ENCODE measurements around the gene ACTBL2.
"Not testable (repeated sequence)": the region's sequence is repeated elsewhere in the genome, so short reads cannot be mapped to it uniquely, and the experiment has no call there.

Gene ACTBL2

GRCh38 chr5:57494104-57495098 is 11.8 kb upstream of the ACTBL2 start:
- DNase-seq (ENCODE audit: low spot score), result no peak

DNA sequence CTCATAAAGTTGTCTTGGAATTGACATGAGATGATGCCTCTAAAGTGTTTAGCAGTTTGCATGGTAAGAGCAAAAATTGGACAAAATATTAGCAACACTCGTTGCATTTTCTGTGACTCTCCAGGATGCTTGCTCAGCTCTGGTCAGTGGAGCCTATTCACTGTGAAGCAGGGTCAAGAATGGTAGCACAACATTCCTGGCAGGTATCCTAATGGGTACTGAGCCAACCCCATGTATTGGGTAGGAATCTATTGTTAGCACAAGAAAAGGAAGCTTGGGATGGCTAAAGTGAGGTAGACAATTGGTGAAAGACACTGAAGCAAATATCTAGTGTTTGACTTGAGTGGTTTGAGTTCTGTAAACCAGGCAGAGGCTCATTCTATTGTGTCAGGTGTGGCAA is 10.4 kb upstream of the ACTBL2 start:
- DNase-seq (ENCODE audit: low spot score), result no peak

DNA sequence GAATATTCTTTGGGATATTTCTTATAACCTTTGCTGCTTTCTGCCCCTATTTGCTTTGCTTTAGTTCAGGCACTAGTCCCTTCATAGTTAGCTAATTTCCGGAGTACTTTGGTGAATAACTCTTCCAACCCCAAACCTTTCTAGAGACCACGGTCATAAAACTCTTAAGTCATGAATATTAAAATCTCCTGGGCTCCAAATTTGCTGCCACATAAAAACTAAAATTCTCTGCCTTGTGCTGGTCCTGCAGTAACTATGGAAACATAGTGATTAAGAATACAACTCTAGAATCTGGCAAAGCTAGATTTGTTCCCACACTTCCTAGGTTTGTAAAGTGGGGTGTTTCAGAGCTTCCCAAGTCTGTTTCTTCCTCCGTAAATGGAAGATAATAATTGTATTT is 10.0 kb upstream of the ACTBL2 start:
- DNase-seq (ENCODE audit: low spot score), result no peak

GRCh38 chr5:57491369-57491965 is 8.9 kb upstream of the ACTBL2 start:
- DNase-seq (ENCODE audit: low spot score), result no peak

GRCh38 chr5:57488215-57488955 is 5.8 kb upstream of the ACTBL2 start:
- DNase-seq (ENCODE audit: low spot score), result no peak

- no peak for DNase-seq (ENCODE audit: low spot score)
Measured at GRCh38 chr5:57486027-57486602, 3.5 kb upstream of the ACTBL2 start.

GRCh38 chr5:57478826-57479225 is 3.8 kb downstream of the ACTBL2 start:
- DNase-seq (ENCODE audit: low spot score), result no peak

GRCh38 chr5:57476601-57477056 is 6.0 kb downstream of the ACTBL2 start:
- no peak for DNase-seq (ENCODE audit: low spot score)

DNA sequence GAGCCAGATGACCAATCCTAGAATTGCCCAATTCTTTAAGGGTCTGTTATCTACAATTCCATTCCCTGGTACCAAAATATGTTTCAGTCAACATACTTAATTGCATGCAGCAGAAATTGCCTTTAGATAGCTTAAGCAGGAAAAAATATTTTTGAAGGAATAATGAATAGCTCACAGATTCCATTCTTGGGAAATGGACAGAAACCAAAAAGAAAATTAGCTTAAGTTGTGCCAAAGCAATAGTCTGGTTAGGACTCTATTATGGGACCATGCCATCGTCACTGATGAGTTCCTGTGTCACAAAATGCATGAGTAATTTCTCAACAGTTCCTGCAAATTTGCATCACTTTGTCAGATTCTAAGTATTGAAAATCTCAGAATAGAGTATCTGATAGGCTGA is 12.3 kb downstream of the ACTBL2 start:
- DNase-seq (ENCODE audit: low spot score), result no peak

DNA sequence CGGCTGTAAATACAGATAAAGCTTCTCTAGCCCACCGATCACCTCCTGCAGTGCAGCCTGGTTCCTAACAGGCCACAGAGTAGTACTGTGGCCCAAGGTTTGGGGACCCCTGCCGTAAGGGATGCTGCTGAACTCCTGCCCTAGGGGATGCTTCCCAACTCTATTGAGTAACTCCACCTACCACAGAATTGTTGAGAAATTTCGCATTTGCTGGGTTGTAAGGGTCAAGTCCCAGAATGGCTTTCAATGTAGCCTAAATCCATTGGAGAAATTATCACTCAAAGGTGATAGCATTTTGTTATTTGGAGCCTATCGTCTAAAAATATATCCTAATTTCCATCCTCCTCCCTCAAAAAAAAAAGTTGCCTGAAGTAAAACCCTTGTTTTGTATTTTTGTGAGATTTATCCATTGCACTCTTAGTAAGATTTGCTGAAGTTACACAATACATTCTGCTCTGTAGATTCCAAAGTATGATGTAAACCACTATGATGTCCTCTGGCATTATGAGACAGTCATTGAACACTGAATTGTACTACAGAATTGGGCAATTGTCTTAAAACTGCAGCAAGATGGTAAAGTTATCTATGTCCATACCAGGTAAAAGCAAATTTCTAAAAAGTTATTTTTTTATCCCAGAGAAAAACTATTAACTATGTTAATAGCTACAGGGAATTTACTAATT is 14.0 kb downstream of the ACTBL2 start:
- no peak for DNase-seq (ENCODE audit: low spot score)

- DNase-seq (ENCODE audit: low spot score), result no peak
Measured at GRCh38 chr5:57466544-57466943, 16.1 kb downstream of the ACTBL2 start.

GRCh38 chr5:57460056-57460455 is 22.6 kb downstream of the ACTBL2 start:
- not testable (repeated sequence) for DNase-seq (ENCODE audit: low spot score)

- no peak for DNase-seq (ENCODE audit: low spot score)
Measured at GRCh38 chr5:57458443-57458842, 24.2 kb downstream of the ACTBL2 start.

DNA sequence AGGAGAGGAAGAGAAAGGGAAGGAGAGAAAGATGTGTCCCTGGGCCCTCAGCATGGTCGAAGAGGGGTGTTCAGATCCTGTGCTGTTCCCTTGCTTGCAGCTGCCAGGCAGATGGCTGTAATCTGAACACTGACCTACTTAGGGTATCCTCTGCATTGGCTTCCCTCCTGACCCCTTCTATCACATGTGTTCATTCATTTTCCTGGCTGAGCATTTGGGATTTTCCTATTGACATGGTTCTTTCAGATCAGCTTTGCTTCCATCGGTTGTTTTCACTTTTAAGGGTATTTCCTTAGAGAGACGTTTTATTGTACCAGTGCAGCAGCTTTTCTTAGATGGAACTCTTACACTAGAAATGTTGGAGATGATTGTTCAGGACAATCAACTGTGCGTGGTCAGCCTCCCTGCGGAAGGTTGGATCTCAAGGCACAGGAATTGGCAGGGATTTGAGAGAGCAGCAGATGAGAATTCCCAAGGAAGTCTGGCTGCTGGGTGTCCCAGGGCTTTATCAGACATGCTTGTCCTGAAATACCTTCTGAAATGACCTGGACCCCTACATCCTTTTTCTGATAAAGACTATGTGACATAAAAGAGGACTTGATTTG is 26.0 kb downstream of the ACTBL2 start:
- DNase-seq (ENCODE audit: low spot score), result no peak

DNA sequence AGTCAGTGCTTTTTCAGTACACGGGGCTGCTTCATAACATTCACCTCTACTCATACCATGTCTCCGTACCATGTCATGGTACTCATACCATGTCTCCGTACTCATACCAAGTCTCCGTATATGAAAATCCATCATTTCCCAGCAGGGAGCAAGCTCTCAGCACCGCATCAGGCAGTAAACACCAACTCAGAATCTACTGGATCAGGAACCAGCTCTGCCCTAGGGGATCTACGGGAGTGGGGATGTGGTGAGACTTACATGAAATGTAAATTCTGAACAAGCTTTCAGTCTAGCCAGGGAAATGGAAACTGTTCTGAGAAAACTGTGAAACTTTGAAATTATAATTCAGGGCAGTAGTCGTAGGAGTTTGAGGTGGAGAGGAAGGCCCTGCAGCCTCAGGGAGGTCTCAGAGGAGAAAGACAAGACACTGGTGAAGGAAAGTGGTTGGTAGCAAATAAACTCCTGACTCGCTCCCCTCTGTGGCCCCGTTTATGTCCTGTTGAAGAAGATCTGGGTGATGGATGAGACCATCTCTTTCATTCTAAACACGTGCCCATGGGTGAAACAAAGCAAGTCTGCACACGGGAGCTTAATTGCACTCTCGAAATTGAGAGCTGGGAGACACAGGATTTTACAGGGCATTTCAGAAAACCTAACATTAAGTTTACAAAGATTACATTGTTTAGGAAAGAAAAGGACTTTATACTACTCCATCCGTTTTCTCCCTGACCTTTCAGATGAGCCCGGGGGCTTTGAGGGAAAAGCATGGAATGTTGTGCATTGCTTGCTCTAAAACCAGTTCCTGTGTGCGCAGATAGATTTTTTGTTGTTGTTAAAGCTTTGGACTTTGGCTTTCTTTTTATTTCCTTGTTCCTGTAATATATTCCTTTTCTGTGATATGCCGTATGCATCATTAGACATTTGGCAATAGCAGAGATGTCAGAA is 26.8 kb downstream of the ACTBL2 start:
- DNase-seq (ENCODE audit: low spot score), result no peak

- DNase-seq (ENCODE audit: low spot score), result no peak
Measured at GRCh38 chr5:57454896-57455295, 27.7 kb downstream of the ACTBL2 start.

DNA sequence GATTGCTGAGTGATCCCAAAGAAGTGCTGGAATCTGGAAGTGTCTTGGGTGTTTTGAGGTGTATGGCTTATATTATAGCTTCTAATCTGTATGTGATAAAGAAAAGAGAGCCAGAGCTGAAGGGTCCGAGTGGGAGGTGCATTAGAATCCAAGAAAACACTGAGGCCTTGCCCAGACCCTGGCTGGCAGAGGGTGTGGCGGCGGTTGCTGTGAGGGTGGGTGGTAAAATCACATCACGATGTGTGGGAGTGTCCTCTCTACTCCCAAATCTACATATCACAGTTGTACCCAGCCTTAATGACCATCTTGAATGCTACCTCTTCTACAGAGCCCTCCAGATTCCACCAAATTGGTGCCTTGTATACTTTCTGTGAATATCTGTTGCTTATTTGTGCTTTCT is 28.9 kb downstream of the ACTBL2 start:
- DNase-seq (ENCODE audit: low spot score), result no peak

- DNase-seq (ENCODE audit: low spot score), result no peak
Measured at GRCh38 chr5:57452885-57453284, 29.7 kb downstream of the ACTBL2 start.

GRCh38 chr5:57450991-57451876 is 31.4 kb downstream of the ACTBL2 start:
- no peak for DNase-seq (ENCODE audit: low spot score)
